IMR-90 (cell line): Measurements from ENCODE around the gene RNF141. TPM values are rescaled to one million over a fixed set of nuclear protein-coding genes. Genes with fewer than 3 reads are reported as not detected.

Experiments
- ATAC-seq: fragments of 200-7000 bp; cut with Tn5 transposase; 2 replicates; pipeline ENCODE4 v1.9.1; 2020; ENCODE audit warnings: low read depth, mild to moderate bottlenecking, moderate library complexity
- Bru-seq: library from RNA; stranded (reverse); fragments of 400-500 nt; gene quantifications from one replicate; lab custom pipeline; 2021; lab: Mats Ljungman, UMichigan
- BruChase-seq, 2 experiments: library from RNA; stranded (reverse); fragments of 400-500 nt; gene quantifications; one replicate each; lab custom pipeline; 2021; lab: Mats Ljungman, UMichigan
- BruUV-seq: library from RNA; stranded (reverse); fragments of 400-500 nt; replicated peaks from 2 replicates; lab custom pipeline; 2021; lab: Mats Ljungman, UMichigan
- CTCF ChIA-PET: fragments of 300-600 bp; formaldehyde crosslinking; extraction: SDS; loops from one replicate; lab custom pipeline; 2021; ENCODE audit warnings: antibody characterized with exemption; lab: Yijun Ruan, JAX
- POLR2A ChIA-PET: fragments of 300-600 bp; sonication (Branson Sonifier 250); formaldehyde crosslinking; loops from one replicate; lab custom pipeline; 2022; ENCODE audit warnings: antibody characterized with exemption; ENCODE audit not compliant: unreplicated experiment; lab: Charles Lee
- DNase-seq: peaks from one replicate; pipeline ENCODE4 v3.0.0; 2013
- H2AFZ ChIP-seq: replicated peaks from 2 replicates; pipeline ENCODE3; 2013; ENCODE audit warnings: low read length, mild to moderate bottlenecking; ENCODE audit not compliant: poor library complexity
- H2AK5ac ChIP-seq: 2 replicates; pipeline ENCODE4 v1.6.1; 2013; ENCODE audit warnings: low read depth, low read length, inconsistent platforms
- H2AK9ac ChIP-seq: replicated peaks from 2 replicates; pipeline ENCODE3; 2013; ENCODE audit warnings: mild to moderate bottlenecking, low read depth, low read length, moderate library complexity; ENCODE audit not compliant: poor library complexity
- H2BK120ac ChIP-seq: 2 replicates; pipeline ENCODE4 v1.6.1; 2013; ENCODE audit warnings: low read depth, low read length, inconsistent platforms
- H2BK15ac ChIP-seq: 3 replicates; pipeline ENCODE4 v1.6.1; 2013; ENCODE audit warnings: low read depth, low read length, inconsistent platforms
- H2BK20ac ChIP-seq: 2 replicates; pipeline ENCODE4 v1.6.1; 2013; ENCODE audit warnings: low read depth, mild to moderate bottlenecking, inconsistent platforms, low read length, moderate library complexity
- H2BK5ac ChIP-seq: 2 replicates; pipeline ENCODE4 v1.6.1; 2013; ENCODE audit warnings: mild to moderate bottlenecking, low read depth, low read length, inconsistent platforms; ENCODE audit not compliant: poor library complexity, severe bottlenecking
- H3K14ac ChIP-seq: replicated peaks from 2 replicates; pipeline ENCODE4 v1.6.1; 2013; ENCODE audit warnings: low read depth, low read length, inconsistent platforms
- H3K18ac ChIP-seq: 2 replicates; pipeline ENCODE4 v1.6.1; 2013; ENCODE audit warnings: low read depth, low read length, control low read depth
- H3K23ac ChIP-seq: 2 replicates; pipeline ENCODE4 v1.6.1; 2013; ENCODE audit warnings: low read depth, low read length, inconsistent platforms
- H3K27ac ChIP-seq: 2 replicates; pipeline ENCODE4 v1.5.1; 2013; ENCODE audit warnings: mild to moderate bottlenecking, control low read depth, low read length; ENCODE audit not compliant: insufficient read depth
- H3K27me3 ChIP-seq: 2 replicates; pipeline ENCODE4 v1.6.1; 2013; ENCODE audit warnings: low read length; ENCODE audit not compliant: control insufficient read depth, insufficient read depth
- H3K36me3 ChIP-seq: 2 replicates; pipeline ENCODE4 v1.6.1; 2013; ENCODE audit warnings: low read length, mixed read lengths; ENCODE audit not compliant: control insufficient read depth, insufficient read depth
- H3K4ac ChIP-seq: 2 replicates; pipeline ENCODE4 v1.6.1; 2013; ENCODE audit warnings: low read depth, low read length, inconsistent platforms
- H3K4me1 ChIP-seq: 2 replicates; pipeline ENCODE4 v1.6.1; 2013; ENCODE audit warnings: low read length, mixed read lengths; ENCODE audit not compliant: control insufficient read depth, insufficient read depth
- H3K4me2 ChIP-seq: 2 replicates; pipeline ENCODE4 v1.6.1; 2013; ENCODE audit warnings: low read depth, mild to moderate bottlenecking, control low read depth, low read length, moderate library complexity
- H3K4me3 ChIP-seq: 2 replicates; pipeline ENCODE4 v1.5.1; 2013; ENCODE audit warnings: low read depth, mild to moderate bottlenecking, control low read depth, low read length, moderate library complexity; ENCODE audit not compliant: insufficient read depth
- H3K56ac ChIP-seq: 2 replicates; pipeline ENCODE4 v1.6.1; 2013; ENCODE audit warnings: low read length, inconsistent platforms; ENCODE audit not compliant: insufficient read depth; ENCODE audit errors: extremely low read depth
- H3K79me1 ChIP-seq, 2 experiments: 2 replicates each; pipeline ENCODE4 v1.6.1; 2013; ENCODE audit warnings: low read length in 2 of 2, inconsistent platforms in 1 of 2, low read depth in 1 of 2
- H3K9ac ChIP-seq: 2 replicates; pipeline ENCODE4 v1.6.1; 2013; ENCODE audit warnings: low read depth, low read length, control low read depth
- H3K9me1 ChIP-seq: 2 replicates; pipeline ENCODE4 v1.6.1; 2013; ENCODE audit warnings: low read length, inconsistent platforms; ENCODE audit not compliant: insufficient read depth
- H3K9me3 ChIP-seq: 2 replicates; pipeline ENCODE4 v1.6.1; 2013; ENCODE audit warnings: low read length; ENCODE audit not compliant: control insufficient read depth, insufficient read depth
- H4K20me1 ChIP-seq: 2 replicates; pipeline ENCODE4 v1.6.1; 2013; ENCODE audit warnings: low read length, inconsistent platforms; ENCODE audit not compliant: insufficient read depth
- H4K5ac ChIP-seq: 2 replicates; pipeline ENCODE4 v1.6.1; 2013; ENCODE audit warnings: mild to moderate bottlenecking, low read depth, low read length, control low read depth
- H4K8ac ChIP-seq, 2 experiments: 2 replicates each; pipeline ENCODE4 v1.6.1; 2013; ENCODE audit warnings: low read depth in 2 of 2, low read length in 2 of 2, control low read depth in 1 of 2, inconsistent platforms in 1 of 2
- H4K91ac ChIP-seq: 2 replicates; pipeline ENCODE4 v1.6.1; 2013; ENCODE audit warnings: low read depth, low read length, inconsistent platforms; ENCODE audit not compliant: insufficient read depth
- CHD1 ChIP-seq: IDR thresholded peaks from 2 replicates; pipeline ENCODE4 v1.6.1; 2012; ENCODE audit warnings: low read depth, low read length, improper control_type of control experiment
- FOS ChIP-seq: fragments of 150-350 bp; IDR thresholded peaks from 2 replicates; pipeline ENCODE4 v1.6.1; 2016; ENCODE audit warnings: low read depth, low read length
- MAFK ChIP-seq: IDR thresholded peaks from 2 replicates; pipeline ENCODE4 v1.6.1; 2012; ENCODE audit warnings: low read depth, low read length, improper control_type of control experiment
- MAZ ChIP-seq: IDR thresholded peaks from 2 replicates; pipeline ENCODE4 v1.6.1; 2012; ENCODE audit warnings: low read depth, mild to moderate bottlenecking, low read length, improper control_type of control experiment, moderate library complexity, borderline replicate concordance
- MXI1 ChIP-seq: IDR thresholded peaks from 2 replicates; pipeline ENCODE4 v1.6.1; 2012; ENCODE audit warnings: low read depth, mild to moderate bottlenecking, low read length, moderate library complexity, borderline replicate concordance
- NFE2L2 ChIP-seq: fragments of 150-350 bp; IDR thresholded peaks from 2 replicates; pipeline ENCODE4 v1.6.1; 2016; ENCODE audit warnings: low read depth, mild to moderate bottlenecking, low read length
- RAD21 ChIP-seq: IDR thresholded peaks from 2 replicates; pipeline ENCODE4 v1.6.1; 2012; ENCODE audit warnings: low read length, improper control_type of control experiment
- RCOR1 ChIP-seq: IDR thresholded peaks from 2 replicates; pipeline ENCODE4 v1.6.1; 2012; ENCODE audit warnings: mild to moderate bottlenecking, low read length, improper control_type of control experiment; ENCODE audit not compliant: insufficient replicate concordance
- SMC3 ChIP-seq: fragments of 150-350 bp; IDR thresholded peaks from 2 replicates; pipeline ENCODE4 v1.6.1; 2016; ENCODE audit warnings: low read depth, mild to moderate bottlenecking, antibody characterized with exemption, low read length, moderate library complexity
- WGBS, 2 experiments: methylation state at CpG; one replicate each; pipeline versions ENCODE4 v1.1.5 to v1.1.7; 2013; ENCODE audit warnings: missing lambda C conversion rate in 2 of 2; ENCODE audit not compliant: insufficient read length in 1 of 2; ENCODE audit errors: extremely low coverage in 2 of 2; 5-methylcytosine and 5-hydroxymethylcytosine counted together
- dilution Hi-C: fragments of 300-500 bp; cut with HindIII; formaldehyde crosslinking; loops from one replicate; pipeline ENCODE4 v1.14.3; 2018; ENCODE audit warnings: low sequenced_read_pairs; ENCODE audit not compliant: unreplicated experiment
- in situ Hi-C: fragments of 300-500 bp; cut with MboI; formaldehyde crosslinking; loops from 3 replicates; pipeline ENCODE4 v1.14.3; 2019; ENCODE audit warnings: low sequenced_read_pairs, inconsistent platforms, mixed read lengths
- intact Hi-C: fragments of 100-400 bp; cut with micrococcal nuclease; formaldehyde crosslinking; loops from 2 replicates; pipeline ENCODE4 v1.10.0; 2022
- long read RNA-seq: library from polyadenylated mRNA; unstranded; transcript quantifications from one replicate; pipeline ENCODE4 v2.0.0, GENCODE V29; 2021; ENCODE audit not compliant: unreplicated experiment
- polyA plus RNA-seq, 3 experiments: library from polyadenylated mRNA; depleted of rRNA; stranded (reverse); fragments of >200 nt; gene quantifications; 2 replicates each; pipeline ENCODE4 v1.2.3, GENCODE V29; 2012; ENCODE audit warnings: low replicate concordance in 1 of 3
- total RNA-seq: library from RNA; depleted of rRNA; stranded (reverse); fragments of >200 nt; gene quantifications from 2 replicates; pipeline ENCODE4 v1.2.3, GENCODE V29; 2012; rRNA removed
- TF ChIP-seq, protein P1 (sequence below): fragments of 150-350 bp; IDR thresholded peaks from 2 replicates; pipeline ENCODE4 v1.6.1; 2017; ENCODE audit warnings: mild to moderate bottlenecking, antibody characterized with exemption, low read length, low read depth
- TF ChIP-seq, protein P2 (sequence below): fragments of 150-350 bp; IDR thresholded peaks from 2 replicates; pipeline ENCODE4 v1.6.1; 2016; ENCODE audit warnings: low read depth, mild to moderate bottlenecking, low read length, moderate library complexity, borderline replicate concordance

Gene RNF141, protein sequence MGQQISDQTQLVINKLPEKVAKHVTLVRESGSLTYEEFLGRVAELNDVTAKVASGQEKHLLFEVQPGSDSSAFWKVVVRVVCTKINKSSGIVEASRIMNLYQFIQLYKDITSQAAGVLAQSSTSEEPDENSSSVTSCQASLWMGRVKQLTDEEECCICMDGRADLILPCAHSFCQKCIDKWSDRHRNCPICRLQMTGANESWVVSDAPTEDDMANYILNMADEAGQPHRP
- total RNA-seq = 18.6 and 34.2 TPM in 2 replicates
- 10.6 and 13.8 TPM in 2 replicates for polyA plus RNA-seq (2012; rRNA removed)
- 2.1 and 3.4 TPM in 2 replicates for polyA plus RNA-seq (2012; cell fraction: cytosol; rRNA removed)
- 0.53 and 6.1 TPM in 2 replicates for polyA plus RNA-seq (2012; cell fraction: nucleus; rRNA removed; ENCODE audit: low replicate concordance)
- percentile 80 among the genes with signal in this experiment for Bru-seq, nascent RNA
- percentile 83 among the genes with signal in this experiment for BruChase-seq, experiment 1, labeled RNA remaining after a 6-hour chase
- percentile 83 among the genes with signal in this experiment for BruChase-seq, experiment 2, labeled RNA remaining after a 2-hour chase
- long read RNA-seq, full-length matches to known transcripts = 78 of 90 reads
- long read RNA-seq, partial matches to known transcripts = 8 of 90 reads
- long read RNA-seq, other reads (novel, unspliced or antisense) = 4 of 90 reads

DNA sequence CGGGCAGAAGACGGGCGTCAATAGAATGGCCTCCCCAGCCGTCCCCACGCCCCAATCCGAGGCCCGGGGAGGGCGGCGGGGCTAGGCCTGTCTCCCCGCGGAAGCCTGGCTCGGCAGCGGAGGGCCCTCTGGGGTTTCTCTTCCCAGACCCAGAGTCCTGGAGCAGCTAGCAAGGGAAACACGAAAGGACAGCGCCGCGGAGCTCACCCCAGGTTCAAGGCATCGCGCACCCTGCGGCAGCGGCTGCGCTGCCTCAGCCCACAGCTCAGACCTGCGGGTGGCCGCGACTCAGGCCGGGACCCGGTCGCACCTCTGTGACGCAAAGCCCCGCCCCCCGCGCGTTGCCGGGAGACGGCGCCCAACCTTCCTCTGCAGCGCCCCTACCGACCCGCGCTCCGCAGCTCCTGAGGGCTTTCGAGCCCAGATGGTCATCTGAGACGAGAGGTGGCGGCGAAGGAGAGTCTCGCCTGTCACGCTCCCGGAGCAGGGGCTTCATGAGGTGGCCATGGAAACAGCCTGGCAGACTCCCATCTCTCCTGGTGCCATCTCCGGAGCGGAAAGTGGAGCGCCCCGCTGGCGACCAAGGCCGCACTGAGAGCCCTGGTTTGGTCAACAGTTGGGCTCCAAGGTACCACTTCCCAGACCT lies at the start of gene RNF141:
TSS of gene RNF141 (minus strand) at position 273 of the 646 bp plus-strand sequence. CDS start 7,029 bp downstream, outside the sequence.
- H3K4ac ChIP-seq = peak within 1 kb of the TSS; percentile 83
- H3K9me1 ChIP-seq = peaks cover 7% of the 10 kb centered on the region
- H3K4me2 ChIP-seq = peak within 1 kb of the TSS; percentile 99
- no TSS peak for BruUV-seq
- H3K4me1 ChIP-seq = peaks cover 2% of the 10 kb centered on the region
- H2AK9ac ChIP-seq = peak within 1 kb of the TSS; percentile 13
- peak within 1 kb of the TSS; percentile 92; the same call in 2 of the 3 replicates for H2BK15ac ChIP-seq
- peak within 1 kb of the TSS; percentile 81 to 86 for H4K8ac ChIP-seq
- H4K20me1 ChIP-seq = no peaks in the 10 kb centered on the region; the same call in 1 of the 2 replicates
- H3K9me3 ChIP-seq = no peaks in the 10 kb centered on the region
- in situ Hi-C loops = no loop called here
- CTCF ChIA-PET = interaction anchor here (0.5 to 2.2 kb wide), 19 partner anchors 9 to 1478 kb away, joined by 3 to 10 read pairs (median 3); partner anchors contain the start of gene IRAG1
- H2AK5ac ChIP-seq = 0 out of 2 replicates have a peak within 1 kb of the TSS, but pooled peaks have one; percentile 89
- peak; percentile 87 for DNase-seq
- H2BK20ac ChIP-seq = peak within 1 kb of the TSS; percentile 81
- H3K27me3 ChIP-seq = no peaks in the 10 kb centered on the region
- peak within 1 kb of the TSS; percentile 32 for H3K18ac ChIP-seq
- peak within 1 kb of the TSS; percentile 67 for H2BK5ac ChIP-seq
- peak; percentile 99 for ATAC-seq
- peak within 1 kb of the TSS; percentile 93 for H2BK120ac ChIP-seq
- peak within 1 kb of the TSS; percentile 79 for H3K27ac ChIP-seq
- H3K79me1 ChIP-seq = peaks cover 22 to 38% of the 10 kb centered on the region in 2 experiments
- POLR2A ChIA-PET = interaction anchor here (0.6 kb wide), 1 partner anchor 24 kb away, joined by 5 read pairs; no protein-coding TSS in a partner anchor
- peak within 1 kb of the TSS; percentile 100 for H2AFZ ChIP-seq
- peak within 1 kb of the TSS; percentile 93 for H3K14ac ChIP-seq
- WGBS, 2 experiments = 2% methylated on average over 22 of the region's 54 CpGs; no CpG with 5 or more reads in 1 of the 2 experiments
- H4K91ac ChIP-seq = peak within 1 kb of the TSS; percentile 83
- peak within 1 kb of the TSS; percentile 85 for H4K5ac ChIP-seq
- intact Hi-C loops = loop anchor here (1.0 to 2.0 kb wide), 2 partner anchors 12 to 66 kb away; no protein-coding TSS in a partner anchor
- dilution Hi-C loops = no loop called here
- H3K9ac ChIP-seq = peak within 1 kb of the TSS; percentile 61
- H3K23ac ChIP-seq = peak within 1 kb of the TSS; percentile 95
- H3K56ac ChIP-seq = peak within 1 kb of the TSS; percentile 67
- no peaks in the 10 kb centered on the region for H3K36me3 ChIP-seq
- peak within 1 kb of the TSS; percentile 77 for H3K4me3 ChIP-seq
- TF ChIP-seq, protein P1, sequence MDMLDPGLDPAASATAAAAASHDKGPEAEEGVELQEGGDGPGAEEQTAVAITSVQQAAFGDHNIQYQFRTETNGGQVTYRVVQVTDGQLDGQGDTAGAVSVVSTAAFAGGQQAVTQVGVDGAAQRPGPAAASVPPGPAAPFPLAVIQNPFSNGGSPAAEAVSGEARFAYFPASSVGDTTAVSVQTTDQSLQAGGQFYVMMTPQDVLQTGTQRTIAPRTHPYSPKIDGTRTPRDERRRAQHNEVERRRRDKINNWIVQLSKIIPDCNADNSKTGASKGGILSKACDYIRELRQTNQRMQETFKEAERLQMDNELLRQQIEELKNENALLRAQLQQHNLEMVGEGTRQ = no peak; the same call in 1 of the 2 replicates
- TF ChIP-seq, protein P2, sequence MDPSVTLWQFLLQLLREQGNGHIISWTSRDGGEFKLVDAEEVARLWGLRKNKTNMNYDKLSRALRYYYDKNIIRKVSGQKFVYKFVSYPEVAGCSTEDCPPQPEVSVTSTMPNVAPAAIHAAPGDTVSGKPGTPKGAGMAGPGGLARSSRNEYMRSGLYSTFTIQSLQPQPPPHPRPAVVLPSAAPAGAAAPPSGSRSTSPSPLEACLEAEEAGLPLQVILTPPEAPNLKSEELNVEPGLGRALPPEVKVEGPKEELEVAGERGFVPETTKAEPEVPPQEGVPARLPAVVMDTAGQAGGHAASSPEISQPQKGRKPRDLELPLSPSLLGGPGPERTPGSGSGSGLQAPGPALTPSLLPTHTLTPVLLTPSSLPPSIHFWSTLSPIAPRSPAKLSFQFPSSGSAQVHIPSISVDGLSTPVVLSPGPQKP = no peak
- TF ChIP-seq RAD21 = peak; percentile 49
- TF ChIP-seq SMC3 = peak; percentile 15; the same call in 1 of the 2 replicates
- TF ChIP-seq RCOR1 = no peak
- TF ChIP-seq FOS = no peak
- peak; percentile 87; the same call in 1 of the 2 replicates for TF ChIP-seq MAZ
- peak; percentile 88 for TF ChIP-seq MXI1
- no peak for TF ChIP-seq MAFK
- TF ChIP-seq CHD1 = no peak; the same call in 1 of the 2 replicates
- no peak for TF ChIP-seq NFE2L2
